ENCODE measurements around the gene HLF.

HLF gene

GRCh38 chr17:55274355-55275255 is 9.8 kb downstream of the HLF start:
- H3K4me3 Mint-ChIP-seq = no peak overlapping the region

GRCh38 chr17:55275894-55276804 is 11.4 kb downstream of the HLF start:
- H3K36me3 Mint-ChIP-seq (ENCODE audit: low read depth) = no peaks in the 10 kb centered on the region
- no peak overlapping the region for H3K27ac Mint-ChIP-seq
- H3K4me3 Mint-ChIP-seq = no peak overlapping the region
- H3K9me3 Mint-ChIP-seq = no peaks in the 10 kb centered on the region
- H3K27me3 Mint-ChIP-seq (ENCODE audit: low read depth) = peaks cover 50% of the 10 kb centered on the region
- peaks cover 2% of the 10 kb centered on the region for H3K4me1 Mint-ChIP-seq (ENCODE audit: low read depth)
- no peak for DNase-seq (ENCODE audit: low spot score)

More at GRCh38 chr17:55274355-55275255, 9.8 kb downstream of the HLF start:
- Mint-ChIP-seq H3K27ac (no peak overlapping the region), H3K4me1 (ENCODE audit: low read depth) (peaks cover 2% of the 10 kb centered on the region), H3K36me3 (ENCODE audit: low read depth) (no peaks in the 10 kb centered on the region), H3K27me3 (ENCODE audit: low read depth) (peaks cover 59% of the 10 kb centered on the region), H3K9me3 (no peaks in the 10 kb centered on the region)
- no peak for DNase-seq (ENCODE audit: low spot score)

- H3K27me3 Mint-ChIP-seq (ENCODE audit: low read depth) = peaks cover 43% of the 10 kb centered on the region
- no peaks in the 10 kb centered on the region for H3K36me3 Mint-ChIP-seq (ENCODE audit: low read depth)
- H3K4me1 Mint-ChIP-seq (ENCODE audit: low read depth) = peaks cover 3% of the 10 kb centered on the region
- no peak overlapping the region for H3K27ac Mint-ChIP-seq
- H3K4me3 Mint-ChIP-seq = no peak overlapping the region
- no peak for DNase-seq (ENCODE audit: low spot score)
- no peaks in the 10 kb centered on the region for H3K9me3 Mint-ChIP-seq
Measured at GRCh38 chr17:55278173-55278961, 13.6 kb downstream of the HLF start.

GRCh38 chr17:55279203-55279602 is 14.4 kb downstream of the HLF start:
- Mint-ChIP-seq H3K27me3 (ENCODE audit: low read depth) (peaks cover 38% of the 10 kb centered on the region), H3K9me3 (no peaks in the 10 kb centered on the region), H3K27ac (no peak overlapping the region), H3K4me3 (no peak overlapping the region), H3K4me1 (ENCODE audit: low read depth) (peaks cover 7% of the 10 kb centered on the region), H3K36me3 (ENCODE audit: low read depth) (no peaks in the 10 kb centered on the region)
- no peak for DNase-seq (ENCODE audit: low spot score)

- DNase-seq (ENCODE audit: low spot score) = no peak
- no peaks in the 10 kb centered on the region for H3K9me3 Mint-ChIP-seq
- H3K36me3 Mint-ChIP-seq (ENCODE audit: low read depth) = no peaks in the 10 kb centered on the region
- peaks cover 12% of the 10 kb centered on the region for H3K4me1 Mint-ChIP-seq (ENCODE audit: low read depth)
- H3K27ac Mint-ChIP-seq = no peak overlapping the region
- no peak overlapping the region for H3K4me3 Mint-ChIP-seq
- H3K27me3 Mint-ChIP-seq (ENCODE audit: low read depth) = peaks cover 35% of the 10 kb centered on the region
Measured at GRCh38 chr17:55279788-55280187, 15.0 kb downstream of the HLF start.

GRCh38 chr17:55280212-55280611 is 15.5 kb downstream of the HLF start:
- no peak for DNase-seq (ENCODE audit: low spot score)
- H3K36me3 Mint-ChIP-seq (ENCODE audit: low read depth) = no peaks in the 10 kb centered on the region
- H3K9me3 Mint-ChIP-seq = no peaks in the 10 kb centered on the region
- peaks cover 31% of the 10 kb centered on the region for H3K27me3 Mint-ChIP-seq (ENCODE audit: low read depth)
- no peak overlapping the region for H3K4me3 Mint-ChIP-seq
- H3K27ac Mint-ChIP-seq = no peak overlapping the region
- H3K4me1 Mint-ChIP-seq (ENCODE audit: low read depth) = peaks cover 14% of the 10 kb centered on the region

- no peak overlapping the region for H3K27ac Mint-ChIP-seq
- H3K4me1 Mint-ChIP-seq (ENCODE audit: low read depth) = peaks cover 14% of the 10 kb centered on the region
Measured at GRCh38 chr17:55281649-55282378, 17.1 kb downstream of the HLF start.

GRCh38 chr17:55282379-55282702 is 17.6 kb downstream of the HLF start:
- Mint-ChIP-seq H3K9me3 (no peaks in the 10 kb centered on the region), H3K27ac (no peak overlapping the region), H3K36me3 (ENCODE audit: low read depth) (peaks cover 2% of the 10 kb centered on the region), H3K4me1 (ENCODE audit: low read depth) (peaks cover 14% of the 10 kb centered on the region), H3K4me3 (no peak overlapping the region), H3K27me3 (ENCODE audit: low read depth) (peaks cover 25% of the 10 kb centered on the region)
- DNase-seq (ENCODE audit: low spot score) = no peak

More at GRCh38 chr17:55281649-55282378, 17.1 kb downstream of the HLF start:
- H3K27me3 Mint-ChIP-seq (ENCODE audit: low read depth) = peaks cover 28% of the 10 kb centered on the region
- peaks cover 2% of the 10 kb centered on the region for H3K36me3 Mint-ChIP-seq (ENCODE audit: low read depth)
- no peak overlapping the region for H3K4me3 Mint-ChIP-seq
- DNase-seq (ENCODE audit: low spot score) = no peak
- H3K9me3 Mint-ChIP-seq = no peaks in the 10 kb centered on the region

GRCh38 chr17:55282741-55283140 is 18.0 kb downstream of the HLF start:
- H3K27ac Mint-ChIP-seq = no peak overlapping the region
- H3K36me3 Mint-ChIP-seq (ENCODE audit: low read depth) = peaks cover 2% of the 10 kb centered on the region
- no peak overlapping the region for H3K4me3 Mint-ChIP-seq
- peaks cover 14% of the 10 kb centered on the region for H3K4me1 Mint-ChIP-seq (ENCODE audit: low read depth)
- H3K27me3 Mint-ChIP-seq (ENCODE audit: low read depth) = peaks cover 25% of the 10 kb centered on the region
- DNase-seq (ENCODE audit: low spot score) = no peak
- no peaks in the 10 kb centered on the region for H3K9me3 Mint-ChIP-seq

- H3K4me1 Mint-ChIP-seq (ENCODE audit: low read depth) = peaks cover 14% of the 10 kb centered on the region
- DNase-seq (ENCODE audit: low spot score) = no peak
- no peak overlapping the region for H3K27ac Mint-ChIP-seq
- no peaks in the 10 kb centered on the region for H3K9me3 Mint-ChIP-seq
- no peak overlapping the region for H3K4me3 Mint-ChIP-seq
- H3K36me3 Mint-ChIP-seq (ENCODE audit: low read depth) = peaks cover 2% of the 10 kb centered on the region
- peaks cover 20% of the 10 kb centered on the region for H3K27me3 Mint-ChIP-seq (ENCODE audit: low read depth)
Measured at GRCh38 chr17:55283256-55283965, 18.7 kb downstream of the HLF start.

- peaks cover 16% of the 10 kb centered on the region for H3K27me3 Mint-ChIP-seq (ENCODE audit: low read depth)
Measured at GRCh38 chr17:55284001-55284884, 19.5 kb downstream of the HLF start.

GRCh38 chr17:55284944-55285339 is 20.2 kb downstream of the HLF start:
- Mint-ChIP-seq H3K4me1 (ENCODE audit: low read depth) (peaks cover 14% of the 10 kb centered on the region), H3K9me3 (no peaks in the 10 kb centered on the region), H3K4me3 (no peak overlapping the region), H3K27ac (no peak overlapping the region), H3K27me3 (ENCODE audit: low read depth) (peaks cover 16% of the 10 kb centered on the region), H3K36me3 (ENCODE audit: low read depth) (peaks cover 2% of the 10 kb centered on the region)
- DNase-seq (ENCODE audit: low spot score) = no peak

More at GRCh38 chr17:55284001-55284884, 19.5 kb downstream of the HLF start:
- Mint-ChIP-seq H3K4me1 (ENCODE audit: low read depth) (peaks cover 14% of the 10 kb centered on the region), H3K4me3 (no peak overlapping the region), H3K9me3 (no peaks in the 10 kb centered on the region), H3K27ac (no peak overlapping the region), H3K36me3 (ENCODE audit: low read depth) (peaks cover 2% of the 10 kb centered on the region)
- no peak for DNase-seq (ENCODE audit: low spot score)

All from T-helper 2 cell treated with Interferon-gamma antibody and Interleukin-4, amounts not matched to agents 5 μg/mL and 100 μg/mL, for 36 hours (primary cell).